DMS114 treated with DMSO at 0.1 percent for 48 hours (cell line): ENCODE measurements around the gene S1PR3.
A peak's percentile ranks its signal among the peaks of the same experiment; 100 is the strongest.

Source experiments
- DNase-seq: peaks from one replicate; lab custom pipeline; 2025; ENCODE audit not compliant: unreplicated experiment; lab: John Stamatoyannopoulos, UW

S1PR3 gene

DNA sequence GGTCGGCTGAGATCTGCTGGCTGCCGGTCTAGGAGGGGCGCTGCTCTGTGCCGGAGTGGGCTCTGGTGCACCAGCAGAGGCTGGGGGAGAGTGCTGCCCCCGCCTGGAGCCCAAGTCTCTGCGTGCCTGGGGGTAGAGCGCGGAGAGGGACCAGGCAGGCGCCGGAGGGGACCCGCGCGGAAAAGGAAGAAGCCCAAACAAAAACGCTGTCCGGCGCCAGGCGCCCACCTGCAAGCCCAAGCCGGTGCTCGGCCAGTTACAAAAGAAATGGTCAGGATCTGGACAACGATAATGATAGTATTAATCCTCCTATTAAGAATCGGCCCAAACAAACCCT lies 571 bp upstream of the S1PR3 start:
- no peak for DNase-seq

- DNase-seq: no peak
Observed at GRCh38 chr9:88992556-88992955, 1.3 kb downstream of the S1PR3 start.

- no peak for DNase-seq
Observed at GRCh38 chr9:88993327-88993726, 2.1 kb downstream of the S1PR3 start.

DNA sequence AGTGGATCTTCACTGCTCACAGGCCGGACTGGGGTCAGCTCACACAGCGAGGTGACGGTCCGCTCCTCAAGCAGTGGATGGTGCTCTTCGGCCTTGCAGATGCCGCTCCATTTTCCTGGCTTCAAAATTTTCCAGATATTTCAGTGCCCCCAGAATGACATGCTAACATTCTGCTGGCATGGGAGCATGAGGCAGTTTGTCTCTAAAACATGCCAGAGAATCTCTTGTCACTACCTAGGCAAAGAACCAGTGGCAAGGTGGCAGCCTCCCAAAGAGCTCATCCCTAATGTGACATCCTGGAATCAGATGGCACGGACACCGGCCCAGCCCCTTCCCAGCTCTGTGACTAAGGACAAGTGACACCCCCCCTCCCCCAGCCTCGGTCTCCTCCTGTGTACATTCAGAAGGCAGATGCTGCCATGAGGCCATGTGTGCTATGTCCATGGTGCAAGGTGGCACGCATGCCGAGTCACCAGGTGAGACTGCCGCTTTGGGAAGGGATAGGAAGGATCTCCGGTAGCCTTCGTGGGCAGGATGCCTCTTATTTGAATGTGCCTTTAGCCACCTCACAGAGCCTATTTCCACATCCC lies 2.7 kb downstream of the S1PR3 start:
- DNase-seq: no peak

GRCh38 chr9:88994469-88995199 lies 3.4 kb downstream of the S1PR3 start:
- no peak for DNase-seq

DNA sequence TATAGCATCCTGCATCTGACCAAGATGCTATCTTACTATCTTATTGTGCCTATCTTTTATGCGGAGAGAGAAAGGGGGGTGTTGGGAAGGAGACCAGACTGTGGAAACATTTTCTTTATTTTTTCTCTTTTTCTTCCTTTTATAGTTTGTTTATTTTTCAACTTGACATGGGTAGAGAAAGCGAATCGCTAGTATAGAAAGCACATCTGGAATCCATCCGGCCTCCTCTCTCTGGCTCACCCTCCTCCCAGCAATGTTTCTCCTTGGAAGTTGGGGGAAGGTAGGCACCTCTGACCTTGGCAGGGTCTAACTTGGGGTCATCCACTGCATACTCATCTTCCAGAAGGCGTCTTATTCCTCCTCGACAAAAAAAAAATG lies 3.9 kb downstream of the S1PR3 start:
- no peak for DNase-seq

GRCh38 chr9:88995627-88996026 lies 4.4 kb downstream of the S1PR3 start:
- no peak for DNase-seq

DNA sequence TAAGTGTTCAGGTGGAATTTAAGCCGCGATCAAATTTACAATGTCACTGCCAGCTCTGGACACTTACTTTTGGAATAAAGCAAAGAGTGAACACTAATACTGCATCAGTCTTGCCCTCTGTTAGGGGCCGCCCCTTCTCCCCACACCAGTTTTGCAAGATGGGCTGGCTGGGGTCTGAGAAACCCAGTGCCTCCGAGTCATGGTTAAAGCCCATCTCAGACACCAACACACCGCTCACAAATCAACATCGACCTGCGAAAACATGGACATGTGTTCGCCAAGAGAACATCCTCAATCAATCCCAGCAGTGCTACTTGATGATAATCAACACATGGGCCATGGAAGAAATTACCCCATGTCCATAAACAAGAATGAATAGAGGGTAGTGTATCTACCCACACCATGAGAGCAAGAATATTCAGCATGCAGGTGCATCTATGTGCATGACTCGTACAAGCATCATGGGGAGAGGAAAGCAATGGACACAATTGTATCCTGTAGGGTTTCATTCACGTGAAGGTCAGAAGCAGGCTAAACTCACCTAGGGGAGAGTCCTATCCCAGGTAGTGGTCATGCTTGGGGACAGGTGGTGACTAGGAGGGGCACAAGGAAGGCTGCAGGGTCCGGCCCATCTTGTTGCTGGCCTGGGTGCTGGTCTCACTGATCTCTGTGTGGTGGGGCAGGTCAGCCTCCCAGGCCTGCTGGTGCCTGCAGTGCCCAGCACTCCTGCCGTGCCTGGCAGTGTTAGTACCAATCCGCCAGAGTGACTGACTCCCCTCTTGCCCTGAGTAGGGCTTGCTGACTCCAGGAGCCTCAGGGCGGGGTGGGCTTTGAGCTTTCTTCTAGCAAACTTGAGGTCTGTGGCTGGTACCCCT lies 5.0 kb downstream of the S1PR3 start:
- DNase-seq: no peak

- DNase-seq: no peak
Observed at GRCh38 chr9:88996921-88997235, 5.6 kb downstream of the S1PR3 start.

DNA sequence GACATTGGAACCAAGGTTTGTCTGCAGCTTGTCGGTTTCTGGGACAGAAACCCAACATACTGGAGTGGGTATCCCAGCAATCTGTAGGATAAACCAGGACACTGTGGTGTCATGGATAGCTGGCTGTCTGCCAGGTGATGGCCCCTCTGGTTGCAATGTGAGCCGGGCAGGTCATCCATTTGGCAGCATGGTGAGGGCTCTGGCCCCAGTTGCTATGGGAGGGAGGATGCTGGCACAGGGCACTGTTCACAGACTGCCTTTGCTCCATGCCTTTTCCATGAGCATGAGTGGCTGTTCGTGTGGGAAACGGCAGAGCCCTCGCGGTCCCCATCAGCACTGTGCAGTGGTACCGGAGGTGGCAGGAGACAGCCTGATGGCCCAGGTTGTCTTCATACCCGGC lies 6.4 kb downstream of the S1PR3 start:
- no peak for DNase-seq

GRCh38 chr9:88998503-88998902 lies 7.2 kb downstream of the S1PR3 start:
- no peak for DNase-seq

DNA sequence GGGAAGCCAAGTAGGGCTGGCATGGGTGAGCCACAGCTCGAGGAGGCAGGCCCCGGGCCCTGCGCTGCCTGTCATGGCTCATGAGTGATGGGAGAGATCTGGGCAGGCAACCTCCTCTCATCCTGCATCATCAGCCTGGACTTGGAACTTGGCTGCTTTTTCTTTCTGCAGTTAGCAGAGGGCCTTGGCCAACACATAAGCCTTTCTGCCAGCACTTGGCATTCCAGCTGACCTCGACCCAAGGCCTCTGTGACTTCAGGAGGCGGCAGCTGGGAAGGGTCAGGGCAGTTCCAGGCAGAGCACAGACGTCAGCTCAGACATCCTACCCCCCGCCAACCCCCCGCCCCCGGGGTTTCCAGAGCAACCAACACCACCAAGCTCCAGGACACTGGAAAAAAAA lies 7.6 kb downstream of the S1PR3 start:
- no peak for DNase-seq

- no peak for DNase-seq
Observed at GRCh38 chr9:89000371-89000781, 9.1 kb downstream of the S1PR3 start.

GRCh38 chr9:89000973-89001916 lies 10.0 kb downstream of the S1PR3 start:
- peak; percentile 34 for DNase-seq

GRCh38 chr9:89001917-89002540 lies 10.8 kb downstream of the S1PR3 start:
- no peak for DNase-seq

DNA sequence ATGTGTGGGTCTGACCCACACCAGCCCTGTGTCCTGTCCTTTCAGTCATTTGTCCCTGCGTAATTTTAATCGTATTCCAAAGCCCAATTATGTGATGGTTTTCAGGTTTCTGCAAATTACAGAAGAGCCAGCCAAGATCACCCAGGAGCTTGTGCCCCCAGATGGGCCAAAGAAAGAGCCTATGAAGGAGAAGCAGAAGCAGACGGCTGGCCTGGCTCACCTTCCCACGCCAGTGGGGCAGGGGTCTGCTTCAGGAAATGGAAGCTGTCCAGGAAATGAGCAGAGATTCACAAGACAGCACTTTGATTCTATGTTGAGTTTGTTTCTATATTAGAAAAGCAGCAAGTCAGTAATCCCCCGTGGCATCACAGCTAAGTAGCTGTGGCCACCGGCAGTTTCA lies 11.7 kb downstream of the S1PR3 start:
- no peak for DNase-seq

- no peak for DNase-seq
Observed at GRCh38 chr9:89005323-89005722, 14.1 kb downstream of the S1PR3 start.

- no peak for DNase-seq
Observed at GRCh38 chr9:89006267-89006666, 15.0 kb downstream of the S1PR3 start.

GRCh38 chr9:89006996-89007967 lies 16.0 kb downstream of the S1PR3 start:
- no peak for DNase-seq
